HepG2 (cell line): ENCODE results near the gene PPY. TPM values are rescaled to one million over a fixed set of nuclear protein-coding genes. Genes with fewer than 3 reads are reported as not detected.
A peak's percentile ranks its signal among the peaks of the same experiment; 100 is the strongest.

Experiments used
- AGO1 ChIP-seq: fragments of 200-400 bp; formaldehyde crosslinking; IDR thresholded peaks from 2 replicates; pipeline ENCODE4 v1.6.1; 2017; ENCODE audit warnings: mild to moderate bottlenecking, low read depth, low read length, moderate library complexity; ENCODE audit not compliant: poor library complexity, severe bottlenecking
- BRF2 ChIP-seq: sonication (generic); formaldehyde crosslinking; IDR thresholded peaks from 2 replicates; pipeline ENCODE4 v1.8.1; 2022; ENCODE audit warnings: mild to moderate bottlenecking, missing genetic modification reagents
- CENPT ChIP-seq: sonication (generic); formaldehyde crosslinking; IDR thresholded peaks from 2 replicates; pipeline ENCODE4 v1.8.0; 2022; ENCODE audit warnings: low read depth, mild to moderate bottlenecking, moderate library complexity, missing genetic modification reagents
- CHD4 ChIP-seq: fragments of 200-600 bp; sonication (generic); IDR thresholded peaks from 2 replicates; pipeline ENCODE4 v1.7.0; 2017; ENCODE audit warnings: mild to moderate bottlenecking, low read length, borderline replicate concordance
- EHMT2 ChIP-seq: fragments of 200-600 bp; sonication (generic); IDR thresholded peaks from 2 replicates; pipeline ENCODE4 v1.7.0; 2017; ENCODE audit warnings: antibody characterized with exemption, low read depth, low read length, borderline replicate concordance
- FOXJ3 ChIP-seq: sonication (generic); formaldehyde crosslinking; IDR thresholded peaks from 2 replicates; pipeline ENCODE4 v1.4.0; 2020; ENCODE audit warnings: missing genetic modification reagents, mild to moderate bottlenecking, borderline replicate concordance
- GATAD2A ChIP-seq: IDR thresholded peaks from 2 replicates; pipeline ENCODE4 v1.6.1; 2016
- KAT7 ChIP-seq: IDR thresholded peaks from 2 replicates; pipeline ENCODE4 v1.6.1; 2018; ENCODE audit warnings: borderline replicate concordance, missing compliant biosample characterization
- KLF13 ChIP-seq: sonication (generic); formaldehyde crosslinking; IDR thresholded peaks from 2 replicates; pipeline ENCODE4 v1.4.0; 2020; ENCODE audit warnings: mild to moderate bottlenecking, missing genetic modification reagents
- MTA1 ChIP-seq: sonication (generic); formaldehyde crosslinking; IDR thresholded peaks from 2 replicates; pipeline ENCODE4 v1.4.0; 2020; ENCODE audit warnings: missing genetic modification reagents, mild to moderate bottlenecking, borderline replicate concordance
- NFE2L2 ChIP-seq: fragments of 150-350 bp; IDR thresholded peaks from 2 replicates; pipeline ENCODE4 v1.6.1; 2014; ENCODE audit warnings: low read length
- NKX3-1 ChIP-seq: sonication (generic); formaldehyde crosslinking; IDR thresholded peaks from 2 replicates; pipeline ENCODE4 v1.5.0; 2020; ENCODE audit warnings: missing genetic modification reagents
- ONECUT2 ChIP-seq: sonication (generic); formaldehyde crosslinking; IDR thresholded peaks from 2 replicates; pipeline ENCODE4 v1.4.0; 2020; ENCODE audit warnings: missing genetic modification reagents
- POLR2AphosphoS5 ChIP-seq: IDR thresholded peaks from 2 replicates; pipeline ENCODE4 v1.6.1; 2012; ENCODE audit warnings: low read depth, low read length
- RAD51 ChIP-seq: fragments of 450-650 bp; IDR thresholded peaks from 2 replicates; pipeline ENCODE4 v1.6.1; 2016; ENCODE audit warnings: borderline replicate concordance
- TARDBP ChIP-seq: sonication (generic); formaldehyde crosslinking; IDR thresholded peaks from 2 replicates; pipeline ENCODE4 v1.8.0; 2022; ENCODE audit warnings: mild to moderate bottlenecking, missing genetic modification reagents
- WIZ ChIP-seq: sonication (generic); formaldehyde crosslinking; IDR thresholded peaks from 2 replicates; pipeline ENCODE4 v1.5.1; 2020; ENCODE audit warnings: mild to moderate bottlenecking, missing genetic modification reagents
- ZFP90 ChIP-seq: sonication (generic); formaldehyde crosslinking; IDR thresholded peaks from 2 replicates; pipeline ENCODE4 v1.8.0; 2022; ENCODE audit warnings: missing genetic modification reagents, mild to moderate bottlenecking, inconsistent platforms, borderline replicate concordance
- ZNF10 ChIP-seq: sonication (generic); formaldehyde crosslinking; IDR thresholded peaks from 2 replicates; pipeline ENCODE4 v1.4.0; 2020; ENCODE audit warnings: mild to moderate bottlenecking, low read depth, missing genetic modification reagents, borderline replicate concordance
- ZNF224 ChIP-seq: sonication (generic); formaldehyde crosslinking; IDR thresholded peaks from 2 replicates; pipeline ENCODE4 v1.5.0; 2020; ENCODE audit warnings: mild to moderate bottlenecking, missing genetic modification reagents
- ZNF276 ChIP-seq: sonication (generic); formaldehyde crosslinking; IDR thresholded peaks from 2 replicates; pipeline ENCODE4 v1.4.0; 2020; ENCODE audit warnings: mild to moderate bottlenecking, low read depth, missing genetic modification reagents
- ZNF430 ChIP-seq: sonication (generic); formaldehyde crosslinking; IDR thresholded peaks from 2 replicates; pipeline ENCODE4 v1.9.0; 2021; ENCODE audit warnings: mild to moderate bottlenecking, missing genetic modification reagents
- ZSCAN29 ChIP-seq: sonication (generic); formaldehyde crosslinking; conservative IDR thresholded peaks from 2 replicates; pipeline ENCODE4 v1.4.0; 2020; ENCODE audit warnings: mild to moderate bottlenecking, missing genetic modification reagents
- polyA plus RNA-seq, 8 experiments: library from polyadenylated mRNA; depleted of rRNA in 3 of 8; stranded (reverse) in 7 of 8; unstranded in 1 of 8; fragments of >200 nt; fragmentation: Illumina TruSeq in 4 of 8; extraction: Trizol in 4 of 8; gene quantifications; 2 replicates each; pipeline versions ENCODE4 v1.2.1 to v1.2.3, GENCODE V29; 2011 to 2016; ENCODE audit warnings: low read depth in 4 of 8, missing spikeins in 1 of 8, mixed read lengths in 1 of 8; ENCODE audit not compliant: insufficient read depth in 1 of 8
- total RNA-seq, 5 experiments: library from RNA; depleted of rRNA; stranded (reverse); fragments of >200 nt; fragmentation: Illumina TruSeq; extraction: Trizol; gene quantifications; 2 replicates each; pipeline ENCODE4 v1.2.3, GENCODE V29; 2016; ENCODE audit warnings: low read depth in 1 of 5
- TF ChIP-seq, protein P1 (sequence below): IDR thresholded peaks from 2 replicates; pipeline ENCODE4 v1.6.1; 2016; ENCODE audit warnings: low read depth
- TF ChIP-seq, protein P2 (sequence below): sonication (generic); formaldehyde crosslinking; IDR thresholded peaks from 2 replicates; pipeline ENCODE4 v1.4.0; 2020; ENCODE audit warnings: missing genetic modification reagents; ENCODE audit errors: not compliant biosample characterization

Gene PPY
- total and polyA plus RNA-seq, 2 of the 13 experiments (the other 11 are each of a cell fraction or from before 2014, with no cell fraction given) = not detected

DNA sequence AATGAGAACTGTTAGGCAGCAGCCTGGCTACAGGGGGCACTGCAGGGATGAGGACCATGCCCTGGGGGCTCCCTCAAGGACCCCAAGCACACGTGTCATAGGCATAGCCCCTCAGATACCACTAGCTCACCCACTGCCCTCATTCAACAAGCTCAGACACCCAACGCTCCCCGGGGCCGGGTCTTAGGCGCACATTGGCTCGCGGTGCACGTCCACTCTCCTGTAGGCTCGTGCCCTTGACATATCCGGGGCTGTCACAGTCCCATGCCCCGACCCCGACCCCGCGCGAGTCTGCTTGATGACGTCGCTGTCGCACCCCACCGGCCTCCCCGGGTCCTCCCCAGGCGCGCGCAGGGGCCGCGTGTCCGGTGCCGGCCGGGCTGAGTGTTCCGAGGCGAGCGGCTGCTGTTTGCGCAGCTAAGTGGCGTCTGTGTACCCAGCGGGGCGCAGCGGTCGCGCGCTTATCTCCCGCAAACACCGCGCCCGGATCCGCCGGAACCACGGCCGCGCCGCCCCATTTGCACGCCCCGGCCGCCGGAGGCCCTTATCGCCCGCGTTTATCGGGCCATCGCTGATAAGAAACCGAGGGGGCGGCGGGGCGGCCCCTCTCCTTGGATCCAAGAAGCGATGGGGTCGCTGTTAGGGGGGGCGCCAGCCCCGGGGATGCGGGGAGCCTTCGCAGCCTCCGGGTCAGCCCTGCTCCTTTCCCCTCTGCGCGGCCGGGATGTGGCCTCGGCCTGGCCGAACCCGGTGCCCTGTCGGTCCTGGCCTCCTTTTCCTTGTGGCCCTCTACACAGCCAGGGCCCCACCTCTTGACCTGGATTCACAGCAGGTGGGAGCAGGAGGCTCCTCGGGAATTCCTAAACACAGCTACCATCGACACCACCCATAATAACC is 41.5 kb upstream of the PPY start (continued):
- TF ChIP-seq BRF2 (peak; percentile 92), CENPT (CRISPR knock-in tag) (no peak), KAT7 (no peak), ZSCAN29 (CRISPR knock-in tag) (peak; percentile 87), EHMT2 (no peak), ZNF10 (CRISPR knock-in tag) (no peak), MTA1 (CRISPR knock-in tag) (peak; percentile 98; the same call in 1 of the 2 replicates), POLR2AphosphoS5 (no peak), NKX3-1 (peak; percentile 100), NFE2L2 (no peak), ZNF276 (0 out of 2 replicates have a peak, but pooled peaks have one; percentile 78), ZNF224 (CRISPR knock-in tag) (no peak; the same call in 1 of the 2 replicates), RAD51 (no peak), AGO1 (no peak), FOXJ3 (CRISPR knock-in tag) (peak; percentile 54), WIZ (CRISPR knock-in tag) (peak; percentile 76; the same call in 1 of the 2 replicates), ZNF430 (CRISPR knock-in tag) (peak; percentile 96), ONECUT2 (CRISPR knock-in tag) (peak; percentile 51; the same call in 1 of the 2 replicates), ZFP90 (peak; percentile 58; the same call in 1 of the 2 replicates), CHD4 (0 out of 2 replicates have a peak, but pooled peaks have one; percentile 58), KLF13 (no peak), TARDBP (CRISPR knock-in tag) (peak; percentile 86), GATAD2A (CRISPR knock-in tag) (peak; percentile 72)
- TF ChIP-seq, protein P1, sequence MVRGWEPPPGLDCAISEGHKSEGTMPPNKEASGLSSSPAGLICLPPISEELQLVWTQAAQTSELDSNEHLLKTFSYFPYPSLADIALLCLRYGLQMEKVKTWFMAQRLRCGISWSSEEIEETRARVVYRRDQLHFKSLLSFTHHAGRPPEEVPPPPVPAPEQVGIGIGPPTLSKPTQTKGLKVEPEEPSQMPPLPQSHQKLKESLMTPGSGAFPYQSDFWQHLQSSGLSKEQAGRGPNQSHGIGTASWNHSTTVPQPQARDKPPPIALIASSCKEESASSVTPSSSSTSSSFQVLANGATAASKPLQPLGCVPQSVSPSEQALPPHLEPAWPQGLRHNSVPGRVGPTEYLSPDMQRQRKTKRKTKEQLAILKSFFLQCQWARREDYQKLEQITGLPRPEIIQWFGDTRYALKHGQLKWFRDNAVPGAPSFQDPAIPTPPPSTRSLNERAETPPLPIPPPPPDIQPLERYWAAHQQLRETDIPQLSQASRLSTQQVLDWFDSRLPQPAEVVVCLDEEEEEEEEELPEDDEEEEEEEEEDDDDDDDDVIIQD = no peak
- TF ChIP-seq, protein P2, sequence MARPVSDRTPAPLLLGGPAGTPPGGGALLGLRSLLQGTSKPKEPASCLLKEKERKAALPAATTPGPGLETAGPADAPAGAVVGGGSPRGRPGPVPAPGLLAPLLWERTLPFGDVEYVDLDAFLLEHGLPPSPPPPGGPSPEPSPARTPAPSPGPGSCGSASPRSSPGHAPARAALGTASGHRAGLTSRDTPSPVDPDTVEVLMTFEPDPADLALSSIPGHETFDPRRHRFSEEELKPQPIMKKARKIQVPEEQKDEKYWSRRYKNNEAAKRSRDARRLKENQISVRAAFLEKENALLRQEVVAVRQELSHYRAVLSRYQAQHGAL (CRISPR knock-in tag) = no peak
